ENCODE results near the gene FRK. TPM values are rescaled to one million over a fixed set of nuclear protein-coding genes. Genes with fewer than 3 reads are reported as not detected.
"Not testable (repeated sequence)": the region's sequence is repeated elsewhere in the genome, so short reads cannot be mapped to it uniquely, and the experiment has no call there.

The FRK gene
- total RNA-seq, 1 donor from 2014 or later = 0.80 TPM

GRCh38 chr6:115891111-115891669 lies 169.5 kb downstream of the FRK start:
- DNase-seq (ENCODE audit: low spot score) = no peak

- DNase-seq (ENCODE audit: low spot score) = no peak
Observed at GRCh38 chr6:115890238-115890637, 170.5 kb downstream of the FRK start.

- DNase-seq (ENCODE audit: low spot score) = not testable (repeated sequence)
Observed at GRCh38 chr6:115888687-115889470, 171.8 kb downstream of the FRK start.

DNA sequence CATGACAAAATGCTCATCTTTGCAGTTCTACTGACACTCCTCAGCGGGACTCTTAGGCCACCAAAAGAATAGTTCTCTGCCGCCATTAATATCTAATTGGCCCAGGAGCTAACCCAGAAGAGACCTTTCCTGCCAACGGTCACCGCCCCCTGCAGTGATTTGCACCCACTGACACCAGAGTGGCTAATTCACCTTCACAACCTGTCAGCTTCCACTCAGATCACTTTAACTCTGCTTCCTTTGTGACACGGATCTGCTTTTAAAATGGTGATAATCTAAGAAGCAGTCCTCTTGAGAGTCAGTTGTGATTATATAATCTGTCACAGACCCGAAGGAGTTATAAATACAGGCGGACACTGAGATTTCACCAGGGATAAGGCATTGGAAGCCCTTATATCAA lies 172.8 kb downstream of the FRK start:
- no peak for DNase-seq (ENCODE audit: low spot score)

DNA sequence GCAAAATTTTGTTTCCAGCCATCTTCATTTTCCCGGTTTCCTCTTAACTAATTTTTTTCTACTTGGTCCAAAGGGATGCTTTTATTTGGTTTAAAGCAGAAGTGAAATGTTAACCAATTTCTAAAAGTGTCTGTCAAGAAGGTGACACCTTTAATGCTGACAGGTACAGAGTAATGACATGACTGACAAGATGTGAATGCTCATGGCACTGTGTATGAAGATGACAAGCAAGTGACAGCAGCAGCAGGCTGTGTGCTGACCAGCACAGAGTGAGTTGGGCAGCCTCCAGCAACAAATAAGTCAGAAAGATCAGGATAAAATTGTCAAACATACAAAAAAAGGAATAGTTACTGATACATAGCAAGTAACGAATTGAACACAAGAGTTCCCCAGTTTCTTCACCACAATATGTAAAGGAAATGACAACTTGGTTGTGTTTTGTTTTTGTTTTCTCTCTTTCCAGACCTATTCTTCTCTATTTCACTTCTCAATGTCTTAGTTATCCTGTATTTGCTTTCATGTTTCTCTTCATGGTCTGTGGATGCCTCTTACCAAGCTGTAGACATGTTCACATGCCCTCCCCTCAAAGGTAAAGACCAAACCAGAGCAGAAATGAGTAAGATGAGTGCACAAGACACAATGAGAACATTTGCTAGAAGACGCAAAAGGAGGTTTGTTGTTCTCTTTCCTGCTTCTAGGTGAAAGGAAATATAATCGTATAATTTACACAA lies 174.9 kb downstream of the FRK start:
- DNase-seq (ENCODE audit: low spot score) = no peak

DNA sequence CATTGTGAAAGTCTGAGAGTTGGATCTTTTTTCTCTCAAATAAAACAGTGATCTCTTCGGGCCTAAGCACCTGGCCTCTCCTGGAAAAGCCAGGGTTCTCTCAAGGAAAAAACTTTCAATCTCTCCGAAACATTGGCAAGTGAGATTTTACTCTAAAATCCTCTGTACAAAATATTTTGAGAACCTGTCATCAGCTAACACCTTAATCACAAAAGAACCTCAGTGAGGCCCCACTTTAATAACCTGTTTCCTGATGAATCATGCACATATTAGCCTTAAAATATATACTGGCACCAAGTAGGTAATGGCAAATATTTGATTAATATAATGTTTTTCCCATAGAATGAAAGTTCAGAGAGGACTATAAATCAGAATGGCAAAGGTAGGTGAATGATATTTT lies 177.9 kb downstream of the FRK start:
- DNase-seq (ENCODE audit: low spot score) = no peak

DNA sequence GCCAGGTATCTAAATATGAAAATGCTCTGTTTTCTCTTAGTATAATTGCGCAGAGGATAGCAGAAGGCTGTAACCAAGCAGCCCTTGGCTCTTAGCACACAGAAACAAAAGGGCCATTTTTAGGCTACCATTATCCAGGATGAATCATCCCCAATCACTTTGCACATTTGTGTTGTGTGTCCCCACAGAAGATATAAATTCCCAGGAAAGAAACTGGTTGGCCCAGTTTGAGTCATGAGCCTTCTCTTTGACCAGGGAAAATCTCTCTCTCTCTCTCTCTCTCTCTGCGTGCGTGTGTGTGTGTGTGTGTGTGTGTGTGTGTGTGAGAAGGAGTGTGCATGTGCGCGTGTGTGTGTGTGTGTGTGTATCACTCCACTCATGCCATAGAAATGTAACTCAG lies 178.5 kb downstream of the FRK start:
- DNase-seq (ENCODE audit: low spot score) = no peak

Other genes starting within 250 kb of the FRK start
- gene NT5DC1, start 40.0 kb upstream of the FRK start, total RNA-seq = 38.4 TPM
- gene COL10A1, start 65.2 kb upstream of the FRK start, total RNA-seq = 0.29 TPM
- 8.5 TPM for gene TSPYL4, start 193.2 kb upstream of the FRK start, total RNA-seq
- 78.2 TPM for gene TSPYL1, start 219.0 kb upstream of the FRK start, total RNA-seq